Esophagus squamous epithelium (tissue), 5 donors: ENCODE measurements around the gene TMEM151A. TPM values are rescaled to one million over a fixed set of nuclear protein-coding genes. Genes with fewer than 3 reads are reported as not detected.
"Not testable (repeated sequence)": the region's sequence is repeated elsewhere in the genome, so short reads cannot be mapped to it uniquely, and the experiment has no call there.

ENCODE experiments used
- DNase-seq: peaks from one replicate; lab custom pipeline; 2025; lab: John Stamatoyannopoulos, UW
- H3K27ac ChIP-seq, 4 donors: fragments of 200-600 bp; sonication (generic); one replicate each; pipeline ENCODE4 v1.5.1; 2016 to 2019; ENCODE audit warnings: mild to moderate bottlenecking in 1 of 4
- H3K27me3 ChIP-seq, 4 donors: fragments of 200-600 bp; sonication (generic); 1 replicate in 3 of 4; 2 replicates in 1 of 4; pipeline versions ENCODE4 v1.5.1 to v1.6.0; 2017 to 2021; ENCODE audit warnings: antibody characterized with exemption in 1 of 4
- H3K36me3 ChIP-seq, 3 donors: fragments of 200-600 bp; sonication (generic); one replicate each; pipeline ENCODE4 v1.5.1; 2016 to 2019
- H3K4me1 ChIP-seq, 3 donors: fragments of 200-600 bp; sonication (generic); one replicate each; pipeline ENCODE4 v1.5.1; 2017 to 2019
- H3K4me3 ChIP-seq, 4 donors: fragments of 200-600 bp; sonication (generic); 1 replicate in 3 of 4; 2 replicates in 1 of 4; pipeline ENCODE4 v1.5.1; 2016 to 2019; ENCODE audit warnings: mild to moderate bottlenecking in 2 of 4, moderate library complexity in 1 of 4
- H3K9me3 ChIP-seq, 3 donors: fragments of 200-600 bp; sonication (generic); one replicate each; pipeline ENCODE4 v1.5.1; 2016 to 2019
- CTCF ChIP-seq, 6 experiments: fragments of 450-650 bp in 4 of 6; fragments of 200-600 bp in 2 of 6; sonication (generic) in 2 of 6; IDR thresholded peaks; one replicate each; pipeline ENCODE4 v1.5.1; 2016 to 2019; ENCODE audit warnings: antibody characterized with exemption in 6 of 6, mild to moderate bottlenecking in 4 of 6, moderate library complexity in 4 of 6
- POLR2A ChIP-seq, 4 donors: fragments of 450-650 bp; IDR thresholded peaks; one replicate each; pipeline ENCODE4 v1.6.1; 2017; ENCODE audit warnings: antibody characterized with exemption in 4 of 4, mild to moderate bottlenecking in 4 of 4, moderate library complexity in 3 of 4
- WGBS, 2 donors: methylation state at CpG; one replicate each; pipeline ENCODE4 v1.1.5; 2018; 5-methylcytosine and 5-hydroxymethylcytosine counted together
- intact Hi-C: fragments of 100-400 bp; cut with DNase I; formaldehyde crosslinking; loops from one replicate; pipeline ENCODE4 v1.15.0; 2022
- total RNA-seq, 4 donors: library from RNA; depleted of rRNA; stranded (reverse); fragments of >200 nt; gene quantifications; one replicate each; pipeline ENCODE4 v1.1.0, GENCODE V29; 2016
- donor health status: DM: yes; HTN: yes; CAD: no.

The TMEM151A gene
- total RNA-seq, 4 donors from 2014 or later = not detected

GRCh38 chr11:66248903-66249302, 42.8 kb upstream of the TMEM151A start:
- Histone ChIP-seq H3K4me1 (no peaks in the 10 kb centered on the region), H3K27me3 (no peaks in the 10 kb centered on the region), H3K36me3 (peaks cover 0 to 63% (median 6%) of the 10 kb centered on the region in 3 donors), H3K9me3 (no peaks in the 10 kb centered on the region), H3K4me3 (no peak overlapping the region), H3K27ac (no peak overlapping the region)
- intact Hi-C loops = no loop called here
- no peak for DNase-seq
- WGBS, 2 donors = 79 to 82% methylated on average over 3 to 5 of the region's 6 CpGs
- no peak for TF ChIP-seq POLR2A (IDR thresholded peaks at IDR 0.05)
- no peak for TF ChIP-seq CTCF (IDR thresholded peaks at IDR 0.05)

GRCh38 chr11:66251809-66252208, 39.9 kb upstream of the TMEM151A start:
- peaks cover 0 to 6% (median 4%) of the 10 kb centered on the region in 3 donors for H3K4me1 ChIP-seq
- H3K27ac ChIP-seq = no peak overlapping the region
- TF ChIP-seq POLR2A (IDR thresholded peaks at IDR 0.05) (no peak), CTCF (IDR thresholded peaks at IDR 0.05) (no peak)
- no peak overlapping the region for H3K4me3 ChIP-seq
- peaks cover 0 to 34% (median 0%) of the 10 kb centered on the region in 3 donors for H3K36me3 ChIP-seq
- no peaks in the 10 kb centered on the region for H3K9me3 ChIP-seq
- intact Hi-C loops = no loop called here
- 69 to 74% methylated on average over 7 of the region's 7 CpGs for WGBS, 2 donors
- no peaks in the 10 kb centered on the region for H3K27me3 ChIP-seq
- DNase-seq = no peak

DNA sequence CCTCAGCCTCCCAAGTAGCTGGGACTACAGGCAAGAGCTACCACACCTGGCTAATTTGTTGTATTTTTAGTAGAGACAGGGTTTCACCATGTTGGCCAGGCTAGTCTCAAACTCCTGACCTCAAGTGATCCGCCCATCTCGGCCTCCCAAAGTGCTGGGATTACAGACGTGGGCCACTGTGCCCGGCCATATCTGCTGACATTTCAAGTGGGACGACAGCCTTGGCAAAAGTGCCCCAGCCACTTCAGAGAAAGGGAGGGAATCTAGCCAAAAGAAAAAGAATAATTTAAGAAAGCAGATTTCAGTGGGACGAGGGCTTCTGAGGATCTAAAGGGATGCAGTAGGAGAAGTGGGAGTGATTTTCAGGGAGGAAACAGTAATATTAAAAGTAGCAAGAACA, 38.6 kb upstream of the TMEM151A start:
- DNase-seq, H3K9me3 ChIP-seq, H3K27ac ChIP-seq, H3K4me3 ChIP-seq, intact Hi-C loops, H3K27me3 ChIP-seq: not testable (repeated sequence)
- Histone ChIP-seq H3K36me3 (peaks cover 0 to 22% (median 0%) of the 10 kb centered on the region in 3 donors), H3K4me1 (peaks cover 0 to 14% (median 7%) of the 10 kb centered on the region in 3 donors)
- 38 to 84% methylated on average over 3 to 6 of the region's 6 CpGs for WGBS, 2 donors

DNA sequence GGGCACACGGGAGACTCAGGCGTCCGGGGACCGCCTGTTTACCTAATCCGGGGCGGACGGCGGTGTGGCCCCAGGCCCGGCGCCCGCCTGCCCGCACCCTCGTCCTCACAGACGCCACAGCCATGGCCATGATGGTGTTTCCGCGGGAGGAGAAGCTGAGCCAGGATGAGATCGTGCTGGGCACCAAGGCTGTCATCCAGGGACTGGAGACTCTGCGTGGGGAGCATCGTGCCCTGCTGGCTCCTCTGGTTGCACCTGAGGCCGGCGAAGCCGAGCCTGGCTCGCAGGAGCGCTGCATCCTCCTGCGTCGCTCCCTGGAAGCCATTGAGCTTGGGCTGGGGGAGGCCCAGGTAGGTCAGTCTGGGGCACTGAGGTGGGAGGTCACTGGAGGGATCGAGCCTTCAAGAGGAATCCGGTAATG, 33.2 kb upstream of the TMEM151A start:
- peak overlapping the region; percentile 70 to 86 (median 85) for H3K27ac ChIP-seq
- H3K4me3 ChIP-seq = peak overlapping the region; percentile 73 to 98 (median 93)
- H3K9me3 ChIP-seq = no peaks in the 10 kb centered on the region
- TF ChIP-seq POLR2A (IDR thresholded peaks at IDR 0.05) = no peak
- no peak for TF ChIP-seq CTCF (IDR thresholded peaks at IDR 0.05)
- DNase-seq = no peak
- H3K36me3 ChIP-seq = peaks cover 0 to 43% (median 11%) of the 10 kb centered on the region in 3 donors
- H3K4me1 ChIP-seq = peaks cover 7 to 27% (median 14%) of the 10 kb centered on the region in 3 donors
- intact Hi-C loops = no loop called here
- WGBS, 2 donors = 8 to 42% methylated on average over 2 to 10 of the region's 28 CpGs
- H3K27me3 ChIP-seq = no peaks in the 10 kb centered on the region

- Histone ChIP-seq H3K9me3 (no peaks in the 10 kb centered on the region), H3K36me3 (peaks cover 0 to 51% (median 11%) of the 10 kb centered on the region in 3 donors), H3K4me1 (peaks cover 7 to 27% (median 14%) of the 10 kb centered on the region in 3 donors), H3K27me3 (no peaks in the 10 kb centered on the region), H3K4me3 (no peak overlapping the region), H3K27ac (no peak overlapping the region)
- intact Hi-C loops = no loop called here
- no peak for TF ChIP-seq POLR2A (IDR thresholded peaks at IDR 0.05)
- TF ChIP-seq CTCF (IDR thresholded peaks at IDR 0.05) = no peak
- DNase-seq = no peak
- 87 to 100% methylated on average over 2 of the region's 2 CpGs for WGBS, 2 donors
These were observed 32.5 kb upstream of the TMEM151A start for GRCh38 chr11:66259225-66259624.

- Histone ChIP-seq H3K9me3 (no peaks in the 10 kb centered on the region), H3K27me3 (no peaks in the 10 kb centered on the region), H3K4me1 (peaks cover 7 to 27% (median 14%) of the 10 kb centered on the region in 3 donors), H3K4me3 (no peak overlapping the region), H3K27ac (no peak overlapping the region), H3K36me3 (peaks cover 0 to 58% (median 11%) of the 10 kb centered on the region in 3 donors)
- 86 to 88% methylated on average over 1 to 4 of the region's 4 CpGs for WGBS, 2 donors
- no peak for TF ChIP-seq POLR2A (IDR thresholded peaks at IDR 0.05)
- no peak for TF ChIP-seq CTCF (IDR thresholded peaks at IDR 0.05)
- DNase-seq = no peak
- intact Hi-C loops = no loop called here
These were observed 31.7 kb upstream of the TMEM151A start for GRCh38 chr11:66259956-66260355.
